Fibroblast of peridontal ligament (primary cell): Measurements from ENCODE around the gene FBXO31.
A peak's percentile ranks its signal among the peaks of the same experiment; 100 is the strongest.

Source experiments
- DNase-seq: peaks from one replicate; pipeline ENCODE4 v3.0.0-alpha.2; 2010; ENCODE audit errors: extremely low read depth

Gene FBXO31, protein sequence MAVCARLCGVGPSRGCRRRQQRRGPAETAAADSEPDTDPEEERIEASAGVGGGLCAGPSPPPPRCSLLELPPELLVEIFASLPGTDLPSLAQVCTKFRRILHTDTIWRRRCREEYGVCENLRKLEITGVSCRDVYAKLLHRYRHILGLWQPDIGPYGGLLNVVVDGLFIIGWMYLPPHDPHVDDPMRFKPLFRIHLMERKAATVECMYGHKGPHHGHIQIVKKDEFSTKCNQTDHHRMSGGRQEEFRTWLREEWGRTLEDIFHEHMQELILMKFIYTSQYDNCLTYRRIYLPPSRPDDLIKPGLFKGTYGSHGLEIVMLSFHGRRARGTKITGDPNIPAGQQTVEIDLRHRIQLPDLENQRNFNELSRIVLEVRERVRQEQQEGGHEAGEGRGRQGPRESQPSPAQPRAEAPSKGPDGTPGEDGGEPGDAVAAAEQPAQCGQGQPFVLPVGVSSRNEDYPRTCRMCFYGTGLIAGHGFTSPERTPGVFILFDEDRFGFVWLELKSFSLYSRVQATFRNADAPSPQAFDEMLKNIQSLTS

DNA sequence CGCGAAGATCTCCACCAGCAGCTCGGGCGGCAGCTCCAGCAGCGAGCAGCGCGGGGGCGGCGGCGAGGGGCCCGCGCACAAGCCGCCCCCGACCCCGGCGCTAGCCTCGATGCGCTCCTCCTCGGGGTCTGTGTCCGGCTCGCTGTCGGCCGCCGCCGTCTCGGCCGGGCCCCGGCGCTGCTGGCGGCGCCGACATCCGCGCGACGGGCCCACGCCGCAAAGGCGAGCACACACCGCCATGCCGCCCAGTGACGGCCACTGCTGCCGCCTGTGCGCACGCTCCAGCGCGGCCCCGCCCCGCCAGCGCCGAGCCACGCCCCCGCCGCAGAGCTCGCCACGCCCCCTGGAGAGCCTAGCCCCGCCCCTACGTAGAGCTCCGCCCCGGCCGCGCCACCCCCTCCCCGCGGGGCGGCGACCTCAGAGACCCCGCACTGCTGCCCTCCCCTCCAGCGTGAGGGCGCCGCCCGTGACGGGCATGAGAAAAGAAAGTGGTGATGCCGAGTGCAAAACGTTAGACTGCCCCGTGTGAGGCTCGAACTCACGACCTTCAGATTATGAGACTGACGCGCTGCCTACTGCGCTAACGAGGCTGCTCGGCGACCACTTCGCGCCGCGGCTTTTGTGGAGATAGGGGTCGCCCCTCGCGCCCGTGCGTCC lies at the start of gene FBXO31:
Gene FBXO31, minus strand, starts transcription at position 272 of the 657 bp plus-strand sequence. Its CDS starts 32 bp downstream, at position 240.
- DNase-seq: peak; percentile 92

DNA sequence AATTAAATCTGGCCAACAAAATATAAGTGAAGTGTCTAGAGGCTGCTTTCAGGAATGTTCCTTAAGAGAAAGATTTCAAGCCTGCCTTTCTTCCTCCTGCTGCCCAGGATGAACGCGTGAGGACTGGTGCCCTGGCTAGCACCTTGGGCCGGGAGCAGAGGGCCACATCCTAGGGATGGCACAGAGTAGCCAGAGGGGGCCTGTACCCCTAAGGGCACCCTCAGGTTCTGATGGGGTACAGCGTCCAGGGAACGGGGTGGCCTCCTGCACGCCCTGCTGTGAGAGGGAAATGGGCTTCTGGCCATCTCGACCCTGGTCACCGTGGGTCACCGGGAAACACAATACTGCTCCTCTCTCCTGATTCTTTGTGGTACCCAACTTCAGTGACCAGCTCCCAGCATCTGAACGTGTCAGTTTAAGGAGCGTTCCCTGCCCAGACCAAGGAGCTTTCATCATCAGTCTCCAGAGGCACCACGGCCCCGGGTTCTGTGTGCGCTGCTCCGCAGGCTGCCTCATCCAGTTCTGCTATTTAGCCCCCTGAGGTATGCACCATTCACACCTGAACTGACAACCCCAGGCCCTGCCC lies 48.8 kb upstream of the FBXO31 start:
- no peak for DNase-seq

DNA sequence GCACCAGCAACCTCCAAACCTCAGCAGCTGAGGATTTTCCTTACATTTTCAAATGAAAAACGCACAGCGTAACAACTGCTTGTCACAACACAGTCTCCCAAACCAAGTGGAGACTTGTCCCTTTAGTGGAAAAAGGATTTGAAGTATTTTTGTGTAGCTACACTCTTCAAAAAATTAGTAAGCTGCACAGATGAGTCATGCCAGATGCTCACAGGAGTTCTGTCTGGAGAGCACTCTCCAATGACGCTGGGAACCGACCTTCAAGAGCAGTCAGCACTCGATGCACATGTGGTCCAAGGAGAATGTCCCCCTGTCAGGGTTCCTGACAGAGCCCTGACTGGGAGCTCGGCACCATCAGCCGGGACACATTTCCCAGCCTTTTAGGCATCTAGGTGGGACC lies 48.4 kb upstream of the FBXO31 start:
- DNase-seq: peak; percentile 77

DNA sequence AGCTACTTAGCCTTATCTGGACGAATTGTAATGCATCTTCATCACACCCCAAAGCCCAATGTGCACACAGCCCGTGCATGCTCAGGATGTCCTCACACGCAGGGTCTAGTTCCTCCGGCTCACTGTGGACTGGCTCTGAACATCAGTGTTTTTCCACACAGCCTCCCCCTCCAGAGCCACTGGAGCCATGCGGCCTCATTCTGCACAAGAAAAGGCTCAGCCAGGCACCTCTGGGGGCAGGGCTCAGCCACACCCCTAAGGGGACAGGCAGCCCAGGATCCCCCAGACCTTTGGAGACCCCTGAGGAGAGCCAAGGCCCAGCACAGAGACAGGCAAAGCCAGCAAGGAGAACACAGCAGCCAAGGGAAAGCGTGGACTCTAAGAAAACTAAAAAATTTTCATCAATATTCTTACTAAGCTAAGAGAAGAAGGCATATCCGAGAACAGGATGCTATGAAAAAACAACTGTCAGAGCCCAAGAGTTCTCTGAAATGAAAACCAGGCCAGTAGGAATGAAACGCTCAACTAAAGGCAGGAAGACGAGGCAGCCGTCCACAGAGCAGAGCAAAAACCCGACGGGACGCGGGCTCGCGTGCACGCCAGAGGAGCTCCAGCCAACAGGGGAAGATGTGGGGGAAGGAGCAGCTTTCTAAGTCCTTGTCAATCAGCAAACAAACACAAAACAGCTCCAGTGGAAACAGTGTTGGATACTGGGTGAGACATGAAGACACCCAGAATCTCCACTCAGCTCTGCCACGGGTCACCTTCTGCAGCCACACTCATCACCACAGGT lies 43.0 kb upstream of the FBXO31 start:
- no peak for DNase-seq

DNA sequence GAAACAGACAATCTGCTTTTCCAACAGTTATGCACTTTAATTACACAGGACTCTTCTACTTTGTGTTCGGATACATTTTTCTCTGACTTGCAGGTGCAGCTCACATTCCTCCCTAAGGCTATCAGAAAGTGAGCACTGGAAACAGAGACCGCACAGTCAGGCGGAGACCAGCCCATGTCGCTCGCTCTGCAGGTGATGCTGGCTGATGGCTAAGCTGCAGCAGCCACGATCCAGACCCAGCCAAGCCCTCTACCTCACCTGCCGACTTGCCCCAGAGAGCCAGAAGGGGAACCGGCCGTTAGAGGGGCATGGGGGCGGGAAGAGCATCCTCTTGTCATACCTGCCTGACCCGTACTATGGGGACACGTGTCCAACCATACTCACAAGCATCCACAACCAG lies 42.4 kb upstream of the FBXO31 start:
- no peak for DNase-seq

DNA sequence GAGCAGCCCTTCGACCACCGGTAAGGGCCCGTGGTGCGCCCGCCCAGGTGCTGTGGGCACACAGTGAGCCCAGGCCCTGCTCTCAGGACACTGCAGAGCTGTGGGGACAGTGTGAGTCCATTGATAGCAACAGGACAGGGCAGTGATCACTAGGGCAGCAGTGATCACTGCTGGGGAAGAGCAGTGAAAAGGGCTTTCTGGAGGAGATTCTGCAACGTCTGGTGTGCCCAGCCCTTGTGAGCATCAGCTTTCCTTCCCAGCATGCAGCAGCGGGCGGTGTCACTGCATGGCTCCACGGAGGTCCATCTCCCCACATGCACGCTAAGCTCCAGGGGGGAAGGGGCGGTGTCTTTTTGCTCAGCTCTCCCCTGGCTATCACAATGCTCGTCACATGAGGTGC lies 40.7 kb upstream of the FBXO31 start:
- no peak for DNase-seq

DNA sequence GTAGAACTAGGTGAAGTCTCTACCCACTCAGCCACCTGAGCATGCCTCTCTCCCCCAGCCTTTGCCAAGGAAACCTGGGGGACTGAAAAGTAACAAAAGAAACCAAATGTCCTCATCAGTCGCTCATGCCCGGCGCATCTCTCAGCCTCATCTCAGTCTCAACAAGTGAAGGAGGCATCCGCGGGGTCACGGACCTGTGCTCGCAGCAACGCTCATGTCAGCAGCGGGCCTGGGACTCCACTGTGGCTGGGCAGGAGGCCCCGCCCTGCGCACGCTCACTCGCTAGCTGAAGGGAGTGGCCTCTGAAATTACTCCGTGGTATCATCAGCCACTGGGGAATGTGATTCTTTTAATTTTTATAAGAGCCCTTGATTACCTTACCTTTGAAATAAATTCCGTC lies 39.9 kb upstream of the FBXO31 start:
- no peak for DNase-seq

DNA sequence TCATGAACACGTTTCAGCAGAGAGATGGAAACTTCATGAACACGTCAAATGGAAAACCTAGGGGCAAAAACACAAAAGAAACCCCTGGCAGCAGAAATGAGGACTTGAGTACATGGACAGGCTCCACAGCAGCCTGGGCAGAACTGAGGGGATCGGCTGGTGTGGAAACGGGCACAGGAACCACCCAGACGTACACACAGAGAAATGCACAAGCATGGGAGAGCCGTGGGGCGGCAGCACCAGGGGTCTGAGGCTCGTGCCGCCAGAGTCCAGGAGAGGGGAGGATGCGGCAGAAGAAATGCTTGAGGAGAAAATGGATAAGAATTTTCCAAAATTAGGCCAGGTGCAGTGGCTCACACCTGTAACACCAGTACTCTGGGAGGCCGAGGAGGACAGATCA lies 38.5 kb upstream of the FBXO31 start:
- no peak for DNase-seq

DNA sequence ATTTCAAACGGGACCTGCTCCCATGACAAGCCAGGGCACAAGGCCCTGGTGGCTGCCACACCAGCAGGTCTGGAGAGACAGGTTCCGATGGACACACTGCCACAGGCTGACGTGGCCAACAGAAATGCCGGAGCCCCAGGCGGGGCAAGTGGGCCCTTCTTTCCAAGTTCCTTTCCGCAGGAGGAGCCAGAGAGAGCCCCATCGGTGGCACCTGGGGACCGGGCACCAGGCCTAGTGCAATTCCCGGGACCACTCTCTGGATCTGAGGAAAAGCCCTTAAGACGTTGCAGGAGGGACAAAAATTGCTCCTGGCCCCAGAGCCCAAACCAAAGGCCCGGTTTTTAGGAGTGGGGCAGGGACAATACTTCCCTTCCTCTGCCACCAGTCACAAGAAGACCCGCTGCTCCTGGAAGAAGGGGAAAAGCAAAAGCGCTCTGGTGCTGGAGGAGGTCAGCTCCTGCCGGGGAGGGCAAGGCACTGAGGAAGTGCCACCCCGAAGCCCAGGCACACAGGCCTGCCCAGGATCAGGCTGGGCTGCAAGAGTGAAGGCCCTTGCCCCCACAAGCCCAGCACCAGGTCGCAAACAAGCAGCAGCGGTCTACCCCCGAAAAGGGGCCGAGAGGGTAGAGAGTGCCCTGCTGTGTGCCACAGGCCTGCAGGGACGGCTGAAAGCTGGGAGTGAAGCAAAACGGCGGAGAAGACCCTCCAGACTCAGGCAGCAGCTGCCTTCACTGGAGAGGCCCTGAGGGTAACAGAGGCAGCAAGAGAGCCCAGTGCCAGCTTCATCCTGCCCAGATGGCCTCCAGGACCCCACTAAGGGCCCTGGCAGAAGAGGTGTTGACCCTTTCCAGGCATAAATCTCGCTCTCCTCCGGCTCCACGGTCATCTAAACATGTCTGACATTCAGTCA lies 37.7 kb upstream of the FBXO31 start:
- DNase-seq: no peak

DNA sequence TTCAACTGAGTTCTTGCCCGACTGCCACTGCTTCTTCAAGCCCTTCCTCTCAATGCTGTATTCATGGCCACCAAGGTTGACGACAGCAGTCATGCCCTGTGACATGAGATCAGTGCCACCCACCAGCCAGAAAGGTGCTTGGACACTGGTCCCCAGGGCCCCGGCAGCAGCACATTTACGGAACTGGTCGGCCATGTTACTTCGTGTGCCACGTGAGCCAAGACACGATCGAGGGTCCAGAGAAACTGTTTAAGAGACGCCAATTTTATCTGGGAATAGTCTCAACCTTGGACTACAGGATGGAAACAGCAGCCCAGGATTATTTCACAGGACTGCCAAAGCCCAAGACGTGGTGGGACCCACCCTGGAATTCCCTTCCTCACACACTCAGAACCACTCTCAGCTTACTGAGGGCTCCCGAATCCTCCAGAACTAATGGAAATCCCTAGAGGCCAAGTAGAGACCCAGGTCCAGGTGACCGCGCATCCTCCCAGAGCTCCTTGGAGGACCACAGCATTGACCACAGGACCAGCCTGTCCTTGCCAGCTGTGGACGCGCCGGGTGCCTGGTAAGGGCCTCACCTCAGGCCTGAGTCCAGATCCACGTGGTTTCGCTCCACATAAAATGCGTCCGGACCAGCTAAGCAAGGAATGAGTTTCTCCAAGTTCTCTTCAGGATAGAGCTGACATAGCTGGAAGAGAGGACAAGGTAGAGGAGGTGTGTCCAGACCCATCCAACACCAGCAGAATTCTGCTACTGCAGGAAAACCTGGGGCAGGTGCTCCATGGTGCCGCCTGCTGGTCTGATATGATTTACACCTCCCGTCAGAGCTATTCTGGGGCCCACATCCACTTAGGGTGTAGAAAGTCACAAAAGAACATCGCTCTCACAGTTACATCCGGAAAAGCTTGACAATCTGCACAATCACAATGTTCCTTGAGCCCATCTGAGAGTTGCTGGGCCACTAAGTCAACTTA lies 36.7 kb upstream of the FBXO31 start:
- DNase-seq: no peak

DNA sequence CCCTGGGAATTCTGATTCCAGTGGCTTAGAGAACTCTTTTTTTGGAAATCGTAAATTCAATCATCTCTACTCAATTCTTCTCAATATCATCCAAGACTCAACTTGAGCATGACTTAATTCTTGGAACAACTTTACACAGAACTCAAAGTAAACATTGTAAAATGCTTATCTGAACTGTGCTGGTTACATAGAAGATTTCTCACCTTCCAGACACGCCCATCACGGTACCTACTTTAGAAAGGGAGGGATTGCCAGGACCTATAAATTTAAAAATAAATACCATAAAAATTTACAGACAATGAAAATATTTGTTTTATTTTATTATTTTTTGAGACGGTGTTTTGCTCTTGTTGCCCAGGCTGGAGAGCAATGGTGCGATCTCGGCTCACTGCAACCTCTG lies 35.1 kb upstream of the FBXO31 start:
- no peak for DNase-seq

DNA sequence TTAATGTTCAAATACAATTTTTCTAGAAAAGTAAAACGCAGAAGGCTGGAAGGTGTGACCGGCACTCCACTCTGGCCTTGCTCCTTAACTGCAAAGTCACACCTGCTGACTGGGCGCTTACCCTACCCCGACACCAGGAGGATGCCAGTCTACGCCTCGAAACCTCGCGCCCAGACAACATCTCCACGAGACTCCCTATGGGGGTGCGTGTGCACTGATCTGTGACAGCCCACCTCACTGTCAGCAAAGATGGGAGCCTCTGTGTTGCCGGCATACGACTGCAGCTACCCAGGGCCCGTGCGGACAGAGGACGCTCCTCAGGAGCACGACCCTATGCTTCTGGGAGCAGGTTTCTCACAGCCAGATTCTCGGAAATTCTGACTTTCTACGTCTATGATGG lies 34.6 kb upstream of the FBXO31 start:
- no peak for DNase-seq

DNA sequence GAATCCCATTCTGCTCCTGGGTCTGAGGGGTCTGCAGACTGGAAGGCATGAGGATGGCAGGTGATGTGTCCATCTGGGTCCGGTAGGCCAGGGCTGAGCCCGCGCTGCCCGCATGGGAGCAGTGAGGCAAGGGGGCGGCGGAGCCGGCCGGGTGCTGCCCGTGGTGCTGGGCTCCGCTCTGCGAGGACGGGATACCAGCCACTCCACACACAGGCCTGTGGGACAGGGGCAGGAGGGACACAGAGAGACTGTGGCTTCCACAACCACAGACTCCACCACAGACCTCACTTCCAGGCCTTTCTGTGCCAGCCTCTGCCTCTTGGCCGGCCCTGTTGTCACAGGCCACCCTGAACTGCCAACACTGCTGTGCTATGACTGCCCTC lies 33.9 kb upstream of the FBXO31 start:
- DNase-seq: no peak

DNA sequence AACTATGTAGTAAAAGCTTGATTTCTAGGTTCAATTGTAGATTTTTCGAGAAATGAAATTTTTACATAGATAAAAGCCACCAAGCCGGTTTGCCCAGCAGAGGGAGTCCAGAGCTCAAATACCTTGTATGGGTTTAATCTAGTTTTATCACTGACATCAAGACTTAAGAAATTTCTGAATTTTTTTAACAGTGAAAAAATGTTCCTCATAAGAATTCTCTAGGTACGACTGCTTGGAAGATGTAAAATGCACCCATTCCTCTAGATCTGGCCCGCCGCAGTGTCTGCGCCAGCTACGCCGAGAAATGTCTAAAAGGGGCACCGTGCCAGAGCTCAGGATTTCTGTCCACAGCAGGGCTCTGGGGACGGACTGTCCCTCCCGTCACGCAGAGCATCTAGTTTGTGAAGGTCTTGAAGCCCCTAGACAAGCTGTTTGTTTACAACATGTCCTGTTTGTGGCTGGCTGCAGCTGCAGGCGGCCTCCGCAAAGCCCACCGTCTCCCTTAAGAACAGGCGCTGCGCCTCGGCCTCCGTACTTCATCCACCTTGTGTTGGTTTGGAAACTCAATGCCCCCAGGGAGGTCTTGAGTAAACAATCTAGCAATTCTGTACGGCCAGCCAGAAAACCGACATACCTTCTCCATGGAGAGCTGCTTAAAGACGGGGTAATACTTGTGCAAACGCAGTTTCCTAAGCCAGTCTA lies 33.4 kb upstream of the FBXO31 start:
- DNase-seq: peak; percentile 86

DNA sequence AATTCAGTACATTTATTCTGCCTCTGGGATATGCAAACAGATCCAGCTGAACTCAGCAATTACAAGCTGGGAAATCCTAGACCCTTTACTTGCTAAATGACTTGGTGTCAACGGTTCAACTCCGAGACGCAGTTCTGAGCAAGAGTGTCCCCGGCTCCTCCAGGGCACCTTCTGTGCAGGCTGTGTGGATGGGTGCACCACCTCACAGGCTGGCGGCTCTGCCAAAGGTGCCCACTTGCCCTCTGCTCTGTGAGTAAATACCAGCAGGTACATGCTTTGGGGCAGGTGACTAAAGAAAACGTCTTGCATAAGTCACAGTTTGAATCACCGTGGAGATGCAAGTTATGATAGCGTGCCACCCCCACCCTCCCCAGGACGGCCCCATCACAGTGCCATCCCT lies 31.9 kb upstream of the FBXO31 start:
- no peak for DNase-seq

DNA sequence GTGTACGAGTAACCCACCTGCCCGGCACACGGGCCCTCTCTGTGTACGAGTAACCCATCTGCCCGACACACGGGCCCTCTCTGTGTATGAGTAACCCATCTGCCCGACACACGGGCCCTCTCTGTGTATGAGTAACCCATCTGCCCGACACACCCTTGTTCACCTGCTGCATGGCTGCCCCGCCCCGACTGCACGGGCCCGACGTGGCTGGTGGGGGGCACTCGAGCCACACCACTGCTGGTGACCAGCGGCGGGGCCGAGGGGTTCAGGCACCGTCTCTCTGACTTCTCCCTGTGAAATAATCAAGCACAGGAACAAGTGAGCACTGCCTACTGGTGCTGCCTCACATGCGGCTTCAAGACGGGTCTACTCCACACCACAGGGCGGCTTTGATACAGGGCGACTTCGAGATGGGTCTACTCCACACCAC lies 30.7 kb upstream of the FBXO31 start:
- DNase-seq: no peak

DNA sequence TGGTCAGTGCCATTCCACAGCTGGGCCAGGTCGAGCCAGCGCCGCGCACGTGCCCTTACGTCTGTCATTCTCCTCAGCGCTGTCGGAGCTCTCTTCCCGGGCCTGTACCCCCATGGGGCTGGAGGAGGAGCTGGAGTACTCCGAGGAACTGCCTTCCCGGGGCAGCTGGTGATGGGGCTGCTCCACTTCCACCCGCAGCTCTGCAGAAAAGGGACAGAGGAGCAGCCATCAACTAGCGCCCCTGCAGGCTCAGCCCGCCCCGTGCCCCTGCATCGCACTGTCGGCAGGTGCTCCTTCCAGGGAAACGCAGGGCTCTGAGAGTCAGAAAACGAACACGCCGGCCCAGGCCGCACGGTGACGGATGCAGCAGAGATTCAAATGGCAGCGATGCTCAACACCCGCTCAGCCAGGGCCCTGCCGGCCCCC lies 29.4 kb upstream of the FBXO31 start:
- DNase-seq: no peak

DNA sequence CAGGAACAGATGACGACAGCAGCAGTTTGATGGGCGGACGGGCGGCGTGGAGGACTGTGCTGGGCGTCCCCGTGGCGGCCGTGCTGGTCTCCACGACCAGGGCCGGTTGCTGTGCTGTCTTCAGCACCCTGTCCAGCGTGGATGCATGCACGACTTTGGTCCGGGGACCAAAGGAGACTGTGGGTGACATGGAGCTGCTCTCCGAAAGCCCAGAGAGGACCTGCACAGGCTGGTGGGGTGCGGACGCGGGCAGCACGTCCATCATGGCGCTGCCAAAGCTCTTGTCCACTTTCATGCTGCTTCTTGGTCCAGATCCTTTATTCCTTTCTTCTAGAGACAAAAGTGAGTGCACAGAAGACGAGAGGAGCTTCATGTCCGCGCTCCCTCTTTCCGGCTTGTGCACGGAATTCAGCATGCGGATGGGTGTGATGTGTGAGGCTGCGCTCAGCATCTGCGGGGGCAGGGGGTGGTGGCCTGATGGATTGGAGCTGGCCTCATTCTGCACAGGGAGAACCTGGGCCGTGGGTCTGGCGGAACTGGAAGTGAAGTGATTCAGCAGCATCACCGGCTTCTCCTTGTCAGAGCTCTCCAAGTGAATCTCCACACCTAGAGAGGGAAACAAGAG lies 28.9 kb upstream of the FBXO31 start:
- DNase-seq: no peak
